IMR-90 (cell line): ENCODE measurements around the gene PITHD1. TPM values are rescaled to one million over a fixed set of nuclear protein-coding genes. Genes with fewer than 3 reads are reported as not detected.

Experiments used
- ATAC-seq: fragments of 200-7000 bp; cut with Tn5 transposase; 2 replicates; pipeline ENCODE4 v1.9.1; 2020; ENCODE audit warnings: low read depth, mild to moderate bottlenecking, moderate library complexity
- BruUV-seq: library from RNA; stranded (reverse); fragments of 400-500 nt; replicated peaks from 2 replicates; lab custom pipeline; 2021; lab: Mats Ljungman, UMichigan
- CTCF ChIA-PET: fragments of 300-600 bp; formaldehyde crosslinking; extraction: SDS; loops from one replicate; lab custom pipeline; 2021; ENCODE audit warnings: antibody characterized with exemption; lab: Yijun Ruan, JAX
- POLR2A ChIA-PET: fragments of 300-600 bp; sonication (Branson Sonifier 250); formaldehyde crosslinking; loops from one replicate; lab custom pipeline; 2022; ENCODE audit warnings: antibody characterized with exemption; ENCODE audit not compliant: unreplicated experiment; lab: Charles Lee
- DNase-seq: peaks from one replicate; pipeline ENCODE4 v3.0.0; 2013
- H2AFZ ChIP-seq: replicated peaks from 2 replicates; pipeline ENCODE3; 2013; ENCODE audit warnings: low read length, mild to moderate bottlenecking; ENCODE audit not compliant: poor library complexity
- H2AK5ac ChIP-seq: 2 replicates; pipeline ENCODE4 v1.6.1; 2013; ENCODE audit warnings: low read depth, low read length, inconsistent platforms
- H2AK9ac ChIP-seq: replicated peaks from 2 replicates; pipeline ENCODE3; 2013; ENCODE audit warnings: mild to moderate bottlenecking, low read depth, low read length, moderate library complexity; ENCODE audit not compliant: poor library complexity
- H2BK120ac ChIP-seq: 2 replicates; pipeline ENCODE4 v1.6.1; 2013; ENCODE audit warnings: low read depth, low read length, inconsistent platforms
- H2BK15ac ChIP-seq: 3 replicates; pipeline ENCODE4 v1.6.1; 2013; ENCODE audit warnings: low read depth, low read length, inconsistent platforms
- H2BK20ac ChIP-seq: 2 replicates; pipeline ENCODE4 v1.6.1; 2013; ENCODE audit warnings: low read depth, mild to moderate bottlenecking, inconsistent platforms, low read length, moderate library complexity
- H2BK5ac ChIP-seq: 2 replicates; pipeline ENCODE4 v1.6.1; 2013; ENCODE audit warnings: mild to moderate bottlenecking, low read depth, low read length, inconsistent platforms; ENCODE audit not compliant: poor library complexity, severe bottlenecking
- H3K14ac ChIP-seq: replicated peaks from 2 replicates; pipeline ENCODE4 v1.6.1; 2013; ENCODE audit warnings: low read depth, low read length, inconsistent platforms
- H3K18ac ChIP-seq: 2 replicates; pipeline ENCODE4 v1.6.1; 2013; ENCODE audit warnings: low read depth, low read length, control low read depth
- H3K23ac ChIP-seq: 2 replicates; pipeline ENCODE4 v1.6.1; 2013; ENCODE audit warnings: low read depth, low read length, inconsistent platforms
- H3K27ac ChIP-seq: 2 replicates; pipeline ENCODE4 v1.5.1; 2013; ENCODE audit warnings: mild to moderate bottlenecking, control low read depth, low read length; ENCODE audit not compliant: insufficient read depth
- H3K27me3 ChIP-seq: 2 replicates; pipeline ENCODE4 v1.6.1; 2013; ENCODE audit warnings: low read length; ENCODE audit not compliant: control insufficient read depth, insufficient read depth
- H3K36me3 ChIP-seq: 2 replicates; pipeline ENCODE4 v1.6.1; 2013; ENCODE audit warnings: low read length, mixed read lengths; ENCODE audit not compliant: control insufficient read depth, insufficient read depth
- H3K4ac ChIP-seq: 2 replicates; pipeline ENCODE4 v1.6.1; 2013; ENCODE audit warnings: low read depth, low read length, inconsistent platforms
- H3K4me1 ChIP-seq: 2 replicates; pipeline ENCODE4 v1.6.1; 2013; ENCODE audit warnings: low read length, mixed read lengths; ENCODE audit not compliant: control insufficient read depth, insufficient read depth
- H3K4me2 ChIP-seq: 2 replicates; pipeline ENCODE4 v1.6.1; 2013; ENCODE audit warnings: low read depth, mild to moderate bottlenecking, control low read depth, low read length, moderate library complexity
- H3K4me3 ChIP-seq: 2 replicates; pipeline ENCODE4 v1.5.1; 2013; ENCODE audit warnings: low read depth, mild to moderate bottlenecking, control low read depth, low read length, moderate library complexity; ENCODE audit not compliant: insufficient read depth
- H3K56ac ChIP-seq: 2 replicates; pipeline ENCODE4 v1.6.1; 2013; ENCODE audit warnings: low read length, inconsistent platforms; ENCODE audit not compliant: insufficient read depth; ENCODE audit errors: extremely low read depth
- H3K79me1 ChIP-seq, 2 experiments: 2 replicates each; pipeline ENCODE4 v1.6.1; 2013; ENCODE audit warnings: low read length in 2 of 2, inconsistent platforms in 1 of 2, low read depth in 1 of 2
- H3K9ac ChIP-seq: 2 replicates; pipeline ENCODE4 v1.6.1; 2013; ENCODE audit warnings: low read depth, low read length, control low read depth
- H3K9me1 ChIP-seq: 2 replicates; pipeline ENCODE4 v1.6.1; 2013; ENCODE audit warnings: low read length, inconsistent platforms; ENCODE audit not compliant: insufficient read depth
- H3K9me3 ChIP-seq: 2 replicates; pipeline ENCODE4 v1.6.1; 2013; ENCODE audit warnings: low read length; ENCODE audit not compliant: control insufficient read depth, insufficient read depth
- H4K20me1 ChIP-seq: 2 replicates; pipeline ENCODE4 v1.6.1; 2013; ENCODE audit warnings: low read length, inconsistent platforms; ENCODE audit not compliant: insufficient read depth
- H4K5ac ChIP-seq: 2 replicates; pipeline ENCODE4 v1.6.1; 2013; ENCODE audit warnings: mild to moderate bottlenecking, low read depth, low read length, control low read depth
- H4K8ac ChIP-seq, 2 experiments: 2 replicates each; pipeline ENCODE4 v1.6.1; 2013; ENCODE audit warnings: low read depth in 2 of 2, low read length in 2 of 2, control low read depth in 1 of 2, inconsistent platforms in 1 of 2
- H4K91ac ChIP-seq: 2 replicates; pipeline ENCODE4 v1.6.1; 2013; ENCODE audit warnings: low read depth, low read length, inconsistent platforms; ENCODE audit not compliant: insufficient read depth
- BHLHE40 ChIP-seq: fragments of 150-350 bp; IDR thresholded peaks from 2 replicates; pipeline ENCODE4 v1.6.1; 2016; ENCODE audit warnings: mild to moderate bottlenecking, low read depth, low read length
- CEBPB ChIP-seq: IDR thresholded peaks from 2 replicates; pipeline ENCODE4 v1.6.1; 2012; ENCODE audit warnings: low read depth, low read length, improper control_type of control experiment
- CHD1 ChIP-seq: IDR thresholded peaks from 2 replicates; pipeline ENCODE4 v1.6.1; 2012; ENCODE audit warnings: low read depth, low read length, improper control_type of control experiment
- FOS ChIP-seq: fragments of 150-350 bp; IDR thresholded peaks from 2 replicates; pipeline ENCODE4 v1.6.1; 2016; ENCODE audit warnings: low read depth, low read length
- MAZ ChIP-seq: IDR thresholded peaks from 2 replicates; pipeline ENCODE4 v1.6.1; 2012; ENCODE audit warnings: low read depth, mild to moderate bottlenecking, low read length, improper control_type of control experiment, moderate library complexity, borderline replicate concordance
- MXI1 ChIP-seq: IDR thresholded peaks from 2 replicates; pipeline ENCODE4 v1.6.1; 2012; ENCODE audit warnings: low read depth, mild to moderate bottlenecking, low read length, moderate library complexity, borderline replicate concordance
- NFE2L2 ChIP-seq: fragments of 150-350 bp; IDR thresholded peaks from 2 replicates; pipeline ENCODE4 v1.6.1; 2016; ENCODE audit warnings: low read depth, mild to moderate bottlenecking, low read length
- POLR2A ChIP-seq: IDR thresholded peaks from 2 replicates; pipeline ENCODE4 v1.6.1; 2012; ENCODE audit warnings: mild to moderate bottlenecking, low read depth, low read length
- RAD21 ChIP-seq: IDR thresholded peaks from 2 replicates; pipeline ENCODE4 v1.6.1; 2012; ENCODE audit warnings: low read length, improper control_type of control experiment
- RCOR1 ChIP-seq: IDR thresholded peaks from 2 replicates; pipeline ENCODE4 v1.6.1; 2012; ENCODE audit warnings: mild to moderate bottlenecking, low read length, improper control_type of control experiment; ENCODE audit not compliant: insufficient replicate concordance
- SMC3 ChIP-seq: fragments of 150-350 bp; IDR thresholded peaks from 2 replicates; pipeline ENCODE4 v1.6.1; 2016; ENCODE audit warnings: low read depth, mild to moderate bottlenecking, antibody characterized with exemption, low read length, moderate library complexity
- WGBS, 2 experiments: methylation state at CpG; one replicate each; pipeline versions ENCODE4 v1.1.5 to v1.1.7; 2013; ENCODE audit warnings: missing lambda C conversion rate in 2 of 2; ENCODE audit not compliant: insufficient read length in 1 of 2; ENCODE audit errors: extremely low coverage in 2 of 2; 5-methylcytosine and 5-hydroxymethylcytosine counted together
- dilution Hi-C: fragments of 300-500 bp; cut with HindIII; formaldehyde crosslinking; loops from one replicate; pipeline ENCODE4 v1.14.3; 2018; ENCODE audit warnings: low sequenced_read_pairs; ENCODE audit not compliant: unreplicated experiment
- in situ Hi-C: fragments of 300-500 bp; cut with MboI; formaldehyde crosslinking; loops from 3 replicates; pipeline ENCODE4 v1.14.3; 2019; ENCODE audit warnings: low sequenced_read_pairs, inconsistent platforms, mixed read lengths
- intact Hi-C: fragments of 100-400 bp; cut with micrococcal nuclease; formaldehyde crosslinking; loops from 2 replicates; pipeline ENCODE4 v1.10.0; 2022
- polyA plus RNA-seq, 3 experiments: library from polyadenylated mRNA; depleted of rRNA; stranded (reverse); fragments of >200 nt; gene quantifications; 2 replicates each; pipeline ENCODE4 v1.2.3, GENCODE V29; 2012; ENCODE audit warnings: low replicate concordance in 1 of 3
- total RNA-seq: library from RNA; depleted of rRNA; stranded (reverse); fragments of >200 nt; gene quantifications from 2 replicates; pipeline ENCODE4 v1.2.3, GENCODE V29; 2012
- TF ChIP-seq, protein P1 (sequence below): conservative IDR thresholded peaks from 2 replicates; pipeline ENCODE4 v1.5.1; 2012; ENCODE audit warnings: mild to moderate bottlenecking, low read depth, low read length, improper control_type of control experiment
- TF ChIP-seq, protein P2 (sequence below): fragments of 150-350 bp; IDR thresholded peaks from 2 replicates; pipeline ENCODE4 v1.6.1; 2017; ENCODE audit warnings: mild to moderate bottlenecking, antibody characterized with exemption, low read length, low read depth

Gene PITHD1
- total and polyA plus RNA-seq, 2 of the 4 experiments (the other 2 are of a cell fraction): 23.8 to 32.0 TPM

DNA sequence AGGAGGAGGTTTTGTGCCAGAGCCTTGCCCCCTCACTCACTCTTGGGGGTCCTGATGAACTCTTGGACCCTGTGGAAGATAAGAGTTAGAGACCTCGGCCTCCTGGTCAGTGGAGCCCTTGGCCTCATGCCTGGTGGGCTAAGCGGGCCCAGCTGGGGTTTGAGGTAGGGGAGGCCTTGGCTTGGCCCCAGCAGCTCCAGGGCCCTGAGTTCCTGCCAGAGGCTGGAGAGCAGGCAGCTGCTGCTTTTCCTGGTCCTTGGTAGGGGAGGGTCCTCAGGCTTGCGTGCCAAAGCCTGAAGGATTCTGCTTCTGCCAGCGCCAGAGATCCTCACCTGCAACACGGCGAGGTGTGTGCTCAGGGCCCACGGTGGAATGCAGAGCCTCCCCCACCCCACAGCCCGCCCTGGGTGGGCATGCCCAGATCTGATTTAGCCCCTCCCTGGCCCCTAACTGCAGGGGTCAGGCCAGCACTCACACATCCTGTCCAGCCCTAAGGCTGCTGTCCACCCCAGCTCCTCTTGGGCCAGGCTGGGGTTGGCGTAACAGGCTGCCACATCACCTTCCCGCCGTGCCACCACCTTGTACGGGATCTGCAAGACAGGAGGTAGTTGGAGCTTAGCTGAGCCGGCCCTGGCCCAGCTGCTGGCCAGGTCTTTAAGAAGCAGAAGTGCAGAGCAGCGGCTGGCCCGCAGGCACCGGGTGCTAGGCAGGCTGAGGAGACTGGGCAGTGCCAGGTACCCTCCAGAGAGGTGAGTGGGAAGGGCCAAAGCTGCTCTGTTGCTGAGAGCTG is 17.7 kb downstream of the PITHD1 start:
- H3K4me3 ChIP-seq: no peak overlapping the region
- peaks cover 12% of the 10 kb centered on the region for H3K4me1 ChIP-seq
- DNase-seq (no peak), ATAC-seq (no peak)
- in situ Hi-C loops: no loop called here
- no peaks in the 10 kb centered on the region for H3K9me3 ChIP-seq
- CTCF ChIA-PET: no interaction called here
- no peak overlapping the region for H3K9ac ChIP-seq
- no peak overlapping the region for H4K5ac ChIP-seq
- no peak overlapping the region for H3K56ac ChIP-seq
- TF ChIP-seq RAD21 (no peak), BHLHE40 (no peak), MXI1 (no peak), CEBPB (no peak), FOS (no peak), POLR2A (no peak), MAZ (no peak), CHD1 (no peak), RCOR1 (no peak), SMC3 (no peak), NFE2L2 (no peak)
- TF ChIP-seq, protein P1, sequence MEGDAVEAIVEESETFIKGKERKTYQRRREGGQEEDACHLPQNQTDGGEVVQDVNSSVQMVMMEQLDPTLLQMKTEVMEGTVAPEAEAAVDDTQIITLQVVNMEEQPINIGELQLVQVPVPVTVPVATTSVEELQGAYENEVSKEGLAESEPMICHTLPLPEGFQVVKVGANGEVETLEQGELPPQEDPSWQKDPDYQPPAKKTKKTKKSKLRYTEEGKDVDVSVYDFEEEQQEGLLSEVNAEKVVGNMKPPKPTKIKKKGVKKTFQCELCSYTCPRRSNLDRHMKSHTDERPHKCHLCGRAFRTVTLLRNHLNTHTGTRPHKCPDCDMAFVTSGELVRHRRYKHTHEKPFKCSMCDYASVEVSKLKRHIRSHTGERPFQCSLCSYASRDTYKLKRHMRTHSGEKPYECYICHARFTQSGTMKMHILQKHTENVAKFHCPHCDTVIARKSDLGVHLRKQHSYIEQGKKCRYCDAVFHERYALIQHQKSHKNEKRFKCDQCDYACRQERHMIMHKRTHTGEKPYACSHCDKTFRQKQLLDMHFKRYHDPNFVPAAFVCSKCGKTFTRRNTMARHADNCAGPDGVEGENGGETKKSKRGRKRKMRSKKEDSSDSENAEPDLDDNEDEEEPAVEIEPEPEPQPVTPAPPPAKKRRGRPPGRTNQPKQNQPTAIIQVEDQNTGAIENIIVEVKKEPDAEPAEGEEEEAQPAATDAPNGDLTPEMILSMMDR: no peak
- TF ChIP-seq, protein P2, sequence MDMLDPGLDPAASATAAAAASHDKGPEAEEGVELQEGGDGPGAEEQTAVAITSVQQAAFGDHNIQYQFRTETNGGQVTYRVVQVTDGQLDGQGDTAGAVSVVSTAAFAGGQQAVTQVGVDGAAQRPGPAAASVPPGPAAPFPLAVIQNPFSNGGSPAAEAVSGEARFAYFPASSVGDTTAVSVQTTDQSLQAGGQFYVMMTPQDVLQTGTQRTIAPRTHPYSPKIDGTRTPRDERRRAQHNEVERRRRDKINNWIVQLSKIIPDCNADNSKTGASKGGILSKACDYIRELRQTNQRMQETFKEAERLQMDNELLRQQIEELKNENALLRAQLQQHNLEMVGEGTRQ: no peak
- H3K4ac ChIP-seq: no peak overlapping the region
- no peak overlapping the region for H3K14ac ChIP-seq
- H4K91ac ChIP-seq: no peak overlapping the region
- dilution Hi-C loops: no loop called here
- no peak overlapping the region for H2AK9ac ChIP-seq
- no TSS peak for BruUV-seq
- no peak overlapping the region for H2BK20ac ChIP-seq
- H2AK5ac ChIP-seq: no peak overlapping the region
- peaks cover 10% of the 10 kb centered on the region; the same call in 1 of the 2 replicates for H4K20me1 ChIP-seq
- no peak overlapping the region for H2BK5ac ChIP-seq
- H3K27ac ChIP-seq: no peak overlapping the region
- no peak overlapping the region for H4K8ac ChIP-seq
- WGBS, 2 experiments: 72% methylated on average over 3 of the region's 16 CpGs; no CpG with 5 or more reads in 1 of the 2 experiments
- H3K4me2 ChIP-seq: no peak overlapping the region
- peaks cover 28% of the 10 kb centered on the region for H3K36me3 ChIP-seq
- intact Hi-C loops: no loop called here
- no peak overlapping the region for H2BK15ac ChIP-seq
- H3K79me1 ChIP-seq: peaks cover 15 to 56% of the 10 kb centered on the region in 2 experiments
- POLR2A ChIA-PET: no interaction called here
- no peak overlapping the region for H3K18ac ChIP-seq
- H2BK120ac ChIP-seq: no peak overlapping the region
- H3K9me1 ChIP-seq: peaks cover 9% of the 10 kb centered on the region
- no peak overlapping the region for H2AFZ ChIP-seq
- H3K27me3 ChIP-seq: no peaks in the 10 kb centered on the region
- H3K23ac ChIP-seq: no peak overlapping the region
